GM21723 (cell line): ENCODE results near the gene PPA2.
A peak's percentile ranks its signal among the peaks of the same experiment; 100 is the strongest.
"Not testable (repeated sequence)": the region's sequence is repeated elsewhere in the genome, so short reads cannot be mapped to it uniquely, and the experiment has no call there.

Experiments
- ATAC-seq: cut with Tn5 transposase; IDR thresholded peaks from one replicate; pipeline ENCODE4 v1.9.1; 2021; ENCODE audit warnings: mild to moderate bottlenecking, moderate library complexity; ENCODE audit not compliant: unreplicated experiment

Gene PPA2

GRCh38 chr4:105460306-105460705 is 13.6 kb downstream of the PPA2 start:
- no peak for ATAC-seq

GRCh38 chr4:105458541-105458940 is 15.3 kb downstream of the PPA2 start:
- ATAC-seq = not testable (repeated sequence)

GRCh38 chr4:105458001-105458400 is 15.9 kb downstream of the PPA2 start:
- ATAC-seq = no peak

- no peak for ATAC-seq
Observed at GRCh38 chr4:105455998-105456397, 17.9 kb downstream of the PPA2 start.

GRCh38 chr4:105455182-105455581 is 18.7 kb downstream of the PPA2 start:
- ATAC-seq = no peak

GRCh38 chr4:105453550-105454205 is 20.2 kb downstream of the PPA2 start:
- ATAC-seq = peak; percentile 77

GRCh38 chr4:105451346-105451745 is 22.5 kb downstream of the PPA2 start:
- ATAC-seq = no peak

GRCh38 chr4:105440890-105441289 is 33.0 kb downstream of the PPA2 start:
- no peak for ATAC-seq

GRCh38 chr4:105437637-105438036 is 36.2 kb downstream of the PPA2 start:
- ATAC-seq = no peak

GRCh38 chr4:105436414-105436813 is 37.4 kb downstream of the PPA2 start:
- no peak for ATAC-seq

GRCh38 chr4:105434940-105435339 is 38.9 kb downstream of the PPA2 start:
- ATAC-seq = no peak

- no peak for ATAC-seq
Observed at GRCh38 chr4:105433421-105433820, 40.4 kb downstream of the PPA2 start.

GRCh38 chr4:105432438-105432837 is 41.4 kb downstream of the PPA2 start:
- no peak for ATAC-seq

- ATAC-seq = no peak
Observed at GRCh38 chr4:105430811-105431210, 43.1 kb downstream of the PPA2 start.

- ATAC-seq = no peak
Observed at GRCh38 chr4:105426187-105426897, 47.5 kb downstream of the PPA2 start.

GRCh38 chr4:105422207-105422920 is 51.5 kb downstream of the PPA2 start:
- ATAC-seq = no peak

GRCh38 chr4:105417624-105418023 is 56.2 kb downstream of the PPA2 start:
- no peak for ATAC-seq

- no peak for ATAC-seq
Observed at GRCh38 chr4:105415281-105415744, 58.5 kb downstream of the PPA2 start.

GRCh38 chr4:105414316-105414715 is 59.5 kb downstream of the PPA2 start:
- ATAC-seq = no peak

- ATAC-seq = not testable (repeated sequence)
Observed at GRCh38 chr4:105409135-105409534, 64.7 kb downstream of the PPA2 start.

GRCh38 chr4:105400901-105401677 is 72.8 kb downstream of the PPA2 start:
- no peak for ATAC-seq
